A673 (cell line): ENCODE data around the gene UBE2D1.

Experiments
- CTCF ChIP-seq: fragments of 300-800, 200-600 bp; sonication (generic); conservative IDR thresholded peaks from 2 replicates; pipeline ENCODE4 v1.5.1; 2017; ENCODE audit warnings: low read depth, mild to moderate bottlenecking, antibody characterized with exemption, low read length, moderate library complexity, mixed read lengths
- EZH2 ChIP-seq: fragments of 200-600 bp; sonication (generic); IDR thresholded peaks from 2 replicates; pipeline ENCODE4 v1.6.1; 2017; ENCODE audit warnings: borderline replicate concordance, low read depth, mild to moderate bottlenecking, mixed read lengths, antibody characterized with exemption, low read length; ENCODE audit not compliant: poor library complexity, severe bottlenecking

DNA sequence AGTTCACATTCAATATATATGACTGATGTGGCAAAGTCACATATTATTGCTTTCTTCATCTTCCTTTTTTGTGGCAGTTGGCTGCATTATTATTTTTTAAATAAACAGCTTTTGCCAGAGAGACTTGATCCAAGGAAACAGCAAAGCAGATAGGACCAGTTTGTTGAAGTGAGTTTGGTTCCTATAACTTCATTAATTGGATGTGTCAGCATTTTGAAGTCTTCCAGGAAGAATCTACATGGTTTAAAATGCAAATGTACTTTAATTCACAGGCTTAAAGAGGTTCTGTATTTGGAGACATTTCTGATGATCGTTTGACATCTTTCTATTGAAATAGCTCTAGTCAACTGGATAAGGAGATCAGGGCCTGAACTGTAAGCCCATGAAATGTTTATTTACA is 13.2 kb downstream of the UBE2D1 start:
- TF ChIP-seq CTCF (no peak), EZH2 (no peak)
